KMS-11 (cell line): ENCODE data around the gene CTCFL.

Experiments
- H2AFZ ChIP-seq: fragments of 200-600 bp; sonication (generic); 2 replicates; pipeline ENCODE4 v1.6.1; 2016; ENCODE audit warnings: antibody characterized with exemption, mixed run types, low read depth
- H3K27ac ChIP-seq: fragments of 200-600 bp; sonication (generic); 2 replicates; pipeline ENCODE4 v1.6.1; 2016; ENCODE audit warnings: mild to moderate bottlenecking, mixed run types
- H3K27me3 ChIP-seq: fragments of 200-600 bp; sonication (generic); 2 replicates; pipeline ENCODE4 v1.6.1; 2017; ENCODE audit warnings: mild to moderate bottlenecking, low read depth, mixed run types, moderate library complexity; ENCODE audit not compliant: insufficient read depth
- H3K36me3 ChIP-seq: fragments of 200-600 bp; sonication (generic); 2 replicates; pipeline ENCODE4 v1.6.1; 2017; ENCODE audit warnings: mild to moderate bottlenecking, mixed run types; ENCODE audit not compliant: insufficient read depth
- H3K4me1 ChIP-seq: fragments of 200-600 bp; sonication (generic); 2 replicates; pipeline ENCODE4 v1.6.1; 2016; ENCODE audit warnings: mild to moderate bottlenecking, low read depth, mixed run types; ENCODE audit not compliant: poor library complexity, severe bottlenecking
- H3K4me2 ChIP-seq: fragments of 200-600 bp; sonication (generic); 2 replicates; pipeline ENCODE4 v1.7.0; 2016; ENCODE audit warnings: mild to moderate bottlenecking, mixed run types
- H3K4me3 ChIP-seq: fragments of 200-600 bp; sonication (generic); IDR thresholded peaks from 2 replicates; pipeline ENCODE4 v1.6.1; 2017; ENCODE audit warnings: low read depth, low read length, mixed read lengths; ENCODE audit not compliant: insufficient read depth
- H3K79me2 ChIP-seq: fragments of 200-600 bp; sonication (generic); 2 replicates; pipeline ENCODE4 v1.6.1; 2016; ENCODE audit warnings: low read depth, mixed run types; ENCODE audit not compliant: insufficient read depth
- H3K9ac ChIP-seq: fragments of 200-600 bp; sonication (generic); 2 replicates; pipeline ENCODE4 v1.6.1; 2016; ENCODE audit warnings: mild to moderate bottlenecking, mixed run types
- H4K20me1 ChIP-seq: fragments of 200-600 bp; sonication (generic); 2 replicates; pipeline ENCODE4 v1.6.1; 2016; ENCODE audit warnings: mild to moderate bottlenecking, mixed run types; ENCODE audit not compliant: insufficient read depth
- CTCF ChIP-seq: fragments of 200-600 bp; sonication (generic); conservative IDR thresholded peaks from 2 replicates; pipeline ENCODE4 v1.6.1; 2017; ENCODE audit warnings: low read depth, mild to moderate bottlenecking, antibody characterized with exemption, low read length, moderate library complexity, mixed read lengths

Gene CTCFL

GRCh38 chr20:57500962-57501361 lies 24.0 kb downstream of the CTCFL start:
- no peak overlapping the region for H3K27ac ChIP-seq
- no peak overlapping the region for H3K4me3 ChIP-seq
- H3K4me1 ChIP-seq: peaks cover 30% of the 10 kb centered on the region
- H3K36me3 ChIP-seq: no peaks in the 10 kb centered on the region
- H3K4me2 ChIP-seq: peak overlapping the region; percentile 37; the same call in 1 of the 2 replicates
- H3K9ac ChIP-seq: no peak overlapping the region
- H3K27me3 ChIP-seq: no peaks in the 10 kb centered on the region
- H2AFZ ChIP-seq: no peak overlapping the region
- no peaks in the 10 kb centered on the region for H4K20me1 ChIP-seq
- no peak for TF ChIP-seq CTCF
- H3K79me2 ChIP-seq: no peaks in the 10 kb centered on the region

GRCh38 chr20:57500235-57500634 lies 24.7 kb downstream of the CTCFL start:
- Histone ChIP-seq H3K4me1 (peaks cover 37% of the 10 kb centered on the region), H3K9ac (no peak overlapping the region), H3K27me3 (no peaks in the 10 kb centered on the region), H4K20me1 (no peaks in the 10 kb centered on the region), H3K27ac (no peak overlapping the region), H3K79me2 (no peaks in the 10 kb centered on the region), H3K4me2 (peak overlapping the region; percentile 37), H2AFZ (no peak overlapping the region), H3K36me3 (no peaks in the 10 kb centered on the region), H3K4me3 (no peak overlapping the region)
- no peak for TF ChIP-seq CTCF

- no peaks in the 10 kb centered on the region for H3K79me2 ChIP-seq
Measured at GRCh38 chr20:57499676-57500075, 25.3 kb downstream of the CTCFL start.

GRCh38 chr20:57498425-57499400 lies 26.2 kb downstream of the CTCFL start:
- Histone ChIP-seq H2AFZ (no peak overlapping the region), H3K4me2 (0 out of 2 replicates have a peak overlapping the region, but pooled peaks have one; percentile 9)

More at GRCh38 chr20:57499676-57500075, 25.3 kb downstream of the CTCFL start:
- Histone ChIP-seq H4K20me1 (no peaks in the 10 kb centered on the region), H3K4me3 (no peak overlapping the region), H3K36me3 (no peaks in the 10 kb centered on the region), H3K27ac (no peak overlapping the region), H3K9ac (no peak overlapping the region), H3K4me1 (peaks cover 42% of the 10 kb centered on the region), H3K27me3 (no peaks in the 10 kb centered on the region), H2AFZ (no peak overlapping the region), H3K4me2 (peak overlapping the region; percentile 37; the same call in 1 of the 2 replicates)
- no peak for TF ChIP-seq CTCF

More at GRCh38 chr20:57498425-57499400, 26.2 kb downstream of the CTCFL start:
- Histone ChIP-seq H3K4me3 (no peak overlapping the region), H4K20me1 (no peaks in the 10 kb centered on the region), H3K4me1 (peaks cover 42% of the 10 kb centered on the region), H3K27ac (no peak overlapping the region), H3K36me3 (no peaks in the 10 kb centered on the region), H3K79me2 (no peaks in the 10 kb centered on the region), H3K27me3 (no peaks in the 10 kb centered on the region), H3K9ac (no peak overlapping the region)
- TF ChIP-seq CTCF: peak; percentile 51
